H1 (cell line): ENCODE results near the gene CST1. TPM values are rescaled to one million over a fixed set of nuclear protein-coding genes. Genes with fewer than 3 reads are reported as not detected.

Experiments
- BRCA1 ChIP-seq: IDR thresholded peaks from 2 replicates; pipeline ENCODE4 v1.6.1; 2012; ENCODE audit warnings: low read depth, low read length, improper control_type of control experiment
- CHD2 ChIP-seq: IDR thresholded peaks from 2 replicates; pipeline ENCODE4 v1.6.1; 2012; ENCODE audit warnings: low read length, improper control_type of control experiment
- CTBP2 ChIP-seq: IDR thresholded peaks from 2 replicates; pipeline ENCODE4 v1.7.0; 2011; ENCODE audit warnings: borderline replicate concordance, mild to moderate bottlenecking, moderate library complexity, mixed read lengths, low read length; ENCODE audit not compliant: insufficient read depth, insufficient read length
- JUND ChIP-seq: IDR thresholded peaks from 2 replicates; pipeline ENCODE4 v1.6.1; 2011; ENCODE audit warnings: mild to moderate bottlenecking, improper control_type of control experiment, low read length
- PHF8 ChIP-seq: fragments of 200-600 bp; sonication (generic); conservative IDR thresholded peaks from 2 replicates; pipeline ENCODE4 v1.7.1; 2012; ENCODE audit warnings: low read depth, mild to moderate bottlenecking, inconsistent platforms, low read length, moderate library complexity
- POLR2A ChIP-seq, 2 experiments: IDR thresholded peaks; 1 replicate in 1 of 2; 2 replicates in 1 of 2; pipeline ENCODE4 v1.6.1; 2011; ENCODE audit warnings: low read depth in 2 of 2, low read length in 2 of 2, mild to moderate bottlenecking in 2 of 2; ENCODE audit errors: control extremely low read depth in 1 of 2
- SIRT6 ChIP-seq: IDR thresholded peaks from one replicate; pipeline ENCODE4 v1.7.1; 2012; ENCODE audit warnings: low read length, inconsistent platforms
- SP2 ChIP-seq: IDR thresholded peaks from 2 replicates; pipeline ENCODE4 v1.6.1; 2012; ENCODE audit warnings: mild to moderate bottlenecking, low read length, inconsistent platforms
- TAF7 ChIP-seq: optimal IDR thresholded peaks from 2 replicates; pipeline ENCODE3; 2011; ENCODE audit warnings: low read depth, mild to moderate bottlenecking, inconsistent platforms, low read length, moderate library complexity, borderline replicate concordance
- TCF12 ChIP-seq: IDR thresholded peaks from 2 replicates; pipeline ENCODE4 v1.6.1; 2011; ENCODE audit warnings: low read depth, mild to moderate bottlenecking, low read length
- ZNF274 ChIP-seq: IDR thresholded peaks from 2 replicates; pipeline ENCODE4 v1.7.0; 2012; ENCODE audit warnings: low read length, borderline replicate concordance; ENCODE audit errors: extremely low read depth
- polyA plus RNA-seq, 7 experiments: library from polyadenylated mRNA; depleted of rRNA in 3 of 7; stranded (reverse) in 5 of 7; unstranded in 2 of 7; fragments of >200 nt in 5 of 7; fragments of 200-250 nt in 2 of 7; gene quantifications; 1 replicate in 5 of 7; 2 replicates in 1 of 7; 4 replicates in 1 of 7; pipeline versions ENCODE4 v1.2.1 to v1.2.3, GENCODE V29; 2011 to 2013; ENCODE audit warnings: missing spikeins in 2 of 7, mixed read lengths in 2 of 7
- total RNA-seq: library from RNA; stranded (reverse); fragmentation: NEBNext Ultra II Directional; extraction: Animal tissue kit (Norgen Biotek cat#: 25700); gene quantifications from 2 replicates; pipeline ENCODE4 v1.2.1, GENCODE V29; 2021
- TF ChIP-seq, protein P1 (sequence below): fragments of 300-600 bp; sonication (generic); IDR thresholded peaks from 2 replicates; pipeline ENCODE4 v1.7.1; 2012; ENCODE audit warnings: low read length, moderate library complexity, mild to moderate bottlenecking, inconsistent platforms; ENCODE audit not compliant: insufficient replicate concordance

The CST1 gene
- total and polyA plus RNA-seq, 2 of the 8 experiments (the other 6 are each of a cell fraction or from before 2014, with no cell fraction given), result 2.3 to 2.9 TPM

DNA sequence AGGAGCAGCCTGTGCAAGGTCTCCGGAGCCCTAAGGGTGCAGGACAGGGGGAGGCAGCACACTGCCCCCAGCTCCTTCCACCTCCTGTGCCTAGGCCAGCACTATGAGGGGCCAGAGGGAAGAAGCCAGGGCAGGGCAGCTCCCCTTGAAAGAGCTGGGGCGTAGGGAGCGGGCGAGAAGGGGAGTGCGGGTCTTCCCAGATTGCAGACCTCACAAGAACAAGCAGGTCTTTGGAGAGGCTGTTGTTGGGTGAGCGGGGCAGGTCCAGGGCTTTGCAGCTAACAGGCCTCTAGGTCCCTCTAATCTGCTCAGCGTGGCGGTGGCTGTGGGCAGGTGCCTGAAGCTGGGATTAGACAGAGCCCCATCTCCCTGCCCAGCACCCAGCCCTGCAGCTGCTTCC is 22.4 kb upstream of the CST1 start (continued):
- TF ChIP-seq, protein P1, sequence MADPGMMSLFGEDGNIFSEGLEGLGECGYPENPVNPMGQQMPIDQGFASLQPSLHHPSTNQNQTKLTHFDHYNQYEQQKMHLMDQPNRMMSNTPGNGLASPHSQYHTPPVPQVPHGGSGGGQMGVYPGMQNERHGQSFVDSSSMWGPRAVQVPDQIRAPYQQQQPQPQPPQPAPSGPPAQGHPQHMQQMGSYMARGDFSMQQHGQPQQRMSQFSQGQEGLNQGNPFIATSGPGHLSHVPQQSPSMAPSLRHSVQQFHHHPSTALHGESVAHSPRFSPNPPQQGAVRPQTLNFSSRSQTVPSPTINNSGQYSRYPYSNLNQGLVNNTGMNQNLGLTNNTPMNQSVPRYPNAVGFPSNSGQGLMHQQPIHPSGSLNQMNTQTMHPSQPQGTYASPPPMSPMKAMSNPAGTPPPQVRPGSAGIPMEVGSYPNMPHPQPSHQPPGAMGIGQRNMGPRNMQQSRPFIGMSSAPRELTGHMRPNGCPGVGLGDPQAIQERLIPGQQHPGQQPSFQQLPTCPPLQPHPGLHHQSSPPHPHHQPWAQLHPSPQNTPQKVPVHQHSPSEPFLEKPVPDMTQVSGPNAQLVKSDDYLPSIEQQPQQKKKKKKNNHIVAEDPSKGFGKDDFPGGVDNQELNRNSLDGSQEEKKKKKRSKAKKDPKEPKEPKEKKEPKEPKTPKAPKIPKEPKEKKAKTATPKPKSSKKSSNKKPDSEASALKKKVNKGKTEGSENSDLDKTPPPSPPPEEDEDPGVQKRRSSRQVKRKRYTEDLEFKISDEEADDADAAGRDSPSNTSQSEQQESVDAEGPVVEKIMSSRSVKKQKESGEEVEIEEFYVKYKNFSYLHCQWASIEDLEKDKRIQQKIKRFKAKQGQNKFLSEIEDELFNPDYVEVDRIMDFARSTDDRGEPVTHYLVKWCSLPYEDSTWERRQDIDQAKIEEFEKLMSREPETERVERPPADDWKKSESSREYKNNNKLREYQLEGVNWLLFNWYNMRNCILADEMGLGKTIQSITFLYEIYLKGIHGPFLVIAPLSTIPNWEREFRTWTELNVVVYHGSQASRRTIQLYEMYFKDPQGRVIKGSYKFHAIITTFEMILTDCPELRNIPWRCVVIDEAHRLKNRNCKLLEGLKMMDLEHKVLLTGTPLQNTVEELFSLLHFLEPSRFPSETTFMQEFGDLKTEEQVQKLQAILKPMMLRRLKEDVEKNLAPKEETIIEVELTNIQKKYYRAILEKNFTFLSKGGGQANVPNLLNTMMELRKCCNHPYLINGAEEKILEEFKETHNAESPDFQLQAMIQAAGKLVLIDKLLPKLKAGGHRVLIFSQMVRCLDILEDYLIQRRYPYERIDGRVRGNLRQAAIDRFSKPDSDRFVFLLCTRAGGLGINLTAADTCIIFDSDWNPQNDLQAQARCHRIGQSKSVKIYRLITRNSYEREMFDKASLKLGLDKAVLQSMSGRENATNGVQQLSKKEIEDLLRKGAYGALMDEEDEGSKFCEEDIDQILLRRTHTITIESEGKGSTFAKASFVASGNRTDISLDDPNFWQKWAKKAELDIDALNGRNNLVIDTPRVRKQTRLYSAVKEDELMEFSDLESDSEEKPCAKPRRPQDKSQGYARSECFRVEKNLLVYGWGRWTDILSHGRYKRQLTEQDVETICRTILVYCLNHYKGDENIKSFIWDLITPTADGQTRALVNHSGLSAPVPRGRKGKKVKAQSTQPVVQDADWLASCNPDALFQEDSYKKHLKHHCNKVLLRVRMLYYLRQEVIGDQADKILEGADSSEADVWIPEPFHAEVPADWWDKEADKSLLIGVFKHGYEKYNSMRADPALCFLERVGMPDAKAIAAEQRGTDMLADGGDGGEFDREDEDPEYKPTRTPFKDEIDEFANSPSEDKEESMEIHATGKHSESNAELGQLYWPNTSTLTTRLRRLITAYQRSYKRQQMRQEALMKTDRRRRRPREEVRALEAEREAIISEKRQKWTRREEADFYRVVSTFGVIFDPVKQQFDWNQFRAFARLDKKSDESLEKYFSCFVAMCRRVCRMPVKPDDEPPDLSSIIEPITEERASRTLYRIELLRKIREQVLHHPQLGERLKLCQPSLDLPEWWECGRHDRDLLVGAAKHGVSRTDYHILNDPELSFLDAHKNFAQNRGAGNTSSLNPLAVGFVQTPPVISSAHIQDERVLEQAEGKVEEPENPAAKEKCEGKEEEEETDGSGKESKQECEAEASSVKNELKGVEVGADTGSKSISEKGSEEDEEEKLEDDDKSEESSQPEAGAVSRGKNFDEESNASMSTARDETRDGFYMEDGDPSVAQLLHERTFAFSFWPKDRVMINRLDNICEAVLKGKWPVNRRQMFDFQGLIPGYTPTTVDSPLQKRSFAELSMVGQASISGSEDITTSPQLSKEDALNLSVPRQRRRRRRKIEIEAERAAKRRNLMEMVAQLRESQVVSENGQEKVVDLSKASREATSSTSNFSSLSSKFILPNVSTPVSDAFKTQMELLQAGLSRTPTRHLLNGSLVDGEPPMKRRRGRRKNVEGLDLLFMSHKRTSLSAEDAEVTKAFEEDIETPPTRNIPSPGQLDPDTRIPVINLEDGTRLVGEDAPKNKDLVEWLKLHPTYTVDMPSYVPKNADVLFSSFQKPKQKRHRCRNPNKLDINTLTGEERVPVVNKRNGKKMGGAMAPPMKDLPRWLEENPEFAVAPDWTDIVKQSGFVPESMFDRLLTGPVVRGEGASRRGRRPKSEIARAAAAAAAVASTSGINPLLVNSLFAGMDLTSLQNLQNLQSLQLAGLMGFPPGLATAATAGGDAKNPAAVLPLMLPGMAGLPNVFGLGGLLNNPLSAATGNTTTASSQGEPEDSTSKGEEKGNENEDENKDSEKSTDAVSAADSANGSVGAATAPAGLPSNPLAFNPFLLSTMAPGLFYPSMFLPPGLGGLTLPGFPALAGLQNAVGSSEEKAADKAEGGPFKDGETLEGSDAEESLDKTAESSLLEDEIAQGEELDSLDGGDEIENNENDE, result no peak
- no peak for TF ChIP-seq TAF7
- no peak for TF ChIP-seq CTBP2
- TF ChIP-seq TCF12, result no peak
- TF ChIP-seq CHD2, result no peak
- no peak for TF ChIP-seq ZNF274
- no peak for TF ChIP-seq PHF8
- TF ChIP-seq SP2, result no peak
- TF ChIP-seq SIRT6, result no peak
- no peak for TF ChIP-seq BRCA1
- TF ChIP-seq JUND, result no peak
- no peak for TF ChIP-seq POLR2A (IDR thresholded peaks at IDR 0.05; ENCODE audit: control extremely low read depth in 1 of 2, low read depth in 2 of 2, low read length in 2 of 2)
